Mesenchymal stem cell (in vitro differentiated cells and primary cell): ENCODE measurements around the gene PCNX2.

Experiments
- DNase-seq: peaks from one replicate; pipeline ENCODE4 v3.0.0-alpha.2; 2013
- H2AFZ ChIP-seq: one replicate; pipeline ENCODE4 v1.6.1; 2013; ENCODE audit warnings: low read depth, mild to moderate bottlenecking, control low read depth, inconsistent platforms, low read length, moderate library complexity
- H2AK5ac ChIP-seq: 2 replicates; pipeline ENCODE4 v1.6.1; 2013; ENCODE audit warnings: low read length, moderate library complexity, mild to moderate bottlenecking, inconsistent platforms; ENCODE audit not compliant: severe bottlenecking
- H2BK120ac ChIP-seq: one replicate; pipeline ENCODE4 v1.6.1; 2013; ENCODE audit warnings: low read depth, mild to moderate bottlenecking, inconsistent platforms, low read length, moderate library complexity
- H2BK12ac ChIP-seq, 2 experiments: one replicate each; pipeline ENCODE4 v1.6.1; 2013; ENCODE audit warnings: inconsistent platforms in 2 of 2, low read length in 2 of 2, mild to moderate bottlenecking in 2 of 2, moderate library complexity in 2 of 2, control low read depth in 1 of 2
- H2BK15ac ChIP-seq: one replicate; pipeline ENCODE4 v1.6.1; 2013; ENCODE audit warnings: mild to moderate bottlenecking, low read depth, inconsistent platforms; ENCODE audit not compliant: poor library complexity, severe bottlenecking
- H2BK5ac ChIP-seq: 2 replicates; pipeline ENCODE4 v1.6.1; 2013; ENCODE audit warnings: low read depth, mild to moderate bottlenecking, low read length, control low read depth, inconsistent platforms; ENCODE audit not compliant: poor library complexity, severe bottlenecking
- H3K14ac ChIP-seq, 2 experiments: one replicate each; pipeline ENCODE4 v1.6.1; 2013; ENCODE audit warnings: inconsistent platforms in 2 of 2, low read length in 2 of 2, control low read depth in 1 of 2, mild to moderate bottlenecking in 1 of 2, moderate library complexity in 1 of 2
- H3K18ac ChIP-seq, 2 experiments: one replicate each; pipeline ENCODE4 v1.6.1; 2013; ENCODE audit warnings: inconsistent platforms in 2 of 2, low read length in 2 of 2, control low read depth in 1 of 2, low read depth in 1 of 2, mild to moderate bottlenecking in 1 of 2
- H3K23ac ChIP-seq, 2 experiments: one replicate each; pipeline ENCODE4 v1.6.1; 2013; ENCODE audit warnings: inconsistent platforms in 2 of 2, low read length in 2 of 2, mild to moderate bottlenecking in 2 of 2, moderate library complexity in 2 of 2, control low read depth in 1 of 2
- H3K27ac ChIP-seq: 2 replicates; pipeline ENCODE4 v1.5.1; 2013; ENCODE audit warnings: mild to moderate bottlenecking, moderate library complexity, low read length, control low read depth, inconsistent platforms; ENCODE audit not compliant: poor library complexity, severe bottlenecking
- H3K27me3 ChIP-seq, 2 experiments: 2 replicates each; pipeline versions ENCODE4 v1.6.1 to v1.7.0; 2013; ENCODE audit warnings: low read length in 2 of 2, mild to moderate bottlenecking in 2 of 2, moderate library complexity in 2 of 2, control low read depth in 1 of 2, inconsistent platforms in 1 of 2; ENCODE audit not compliant: control insufficient read depth in 1 of 2, insufficient read depth in 1 of 2
- H3K36me3 ChIP-seq, 2 experiments: 2 replicates each; pipeline versions ENCODE4 v1.6.1 to v1.7.0; 2013; ENCODE audit warnings: low read length in 2 of 2, control low read depth in 1 of 2, inconsistent platforms in 1 of 2, low read depth in 1 of 2, mild to moderate bottlenecking in 1 of 2; ENCODE audit not compliant: insufficient read depth in 2 of 2, control insufficient read depth in 1 of 2
- H3K4ac ChIP-seq, 2 experiments: one replicate each; pipeline ENCODE4 v1.6.1; 2013; ENCODE audit warnings: inconsistent platforms in 2 of 2, low read length in 2 of 2, mild to moderate bottlenecking in 2 of 2, moderate library complexity in 2 of 2, control low read depth in 1 of 2, low read depth in 1 of 2
- H3K4me1 ChIP-seq: 2 replicates; pipeline ENCODE4 v1.6.1; 2013; ENCODE audit warnings: low read depth, low read length, control low read depth; ENCODE audit not compliant: control insufficient read depth, insufficient read depth
- H3K4me2 ChIP-seq: 2 replicates; pipeline ENCODE4 v1.6.1; 2013; ENCODE audit warnings: low read length, mild to moderate bottlenecking, inconsistent platforms; ENCODE audit not compliant: poor library complexity, severe bottlenecking
- H3K4me3 ChIP-seq, 2 experiments: 2 replicates each; pipeline versions ENCODE4 v1.5.1 to v1.7.0; 2013; ENCODE audit warnings: low read length in 2 of 2, mild to moderate bottlenecking in 2 of 2, control low read depth in 1 of 2, low read depth in 1 of 2; ENCODE audit not compliant: insufficient read depth in 1 of 2
- H3K79me1 ChIP-seq: replicated peaks from 2 replicates; pipeline ENCODE4 v1.6.1; 2013; ENCODE audit warnings: mild to moderate bottlenecking, control low read depth, low read length, inconsistent platforms; ENCODE audit not compliant: poor library complexity, severe bottlenecking
- H3K9ac ChIP-seq: 2 replicates; pipeline ENCODE4 v1.7.0; 2013; ENCODE audit warnings: mild to moderate bottlenecking, low read length, moderate library complexity
- H3K9me3 ChIP-seq: 2 replicates; pipeline ENCODE4 v1.7.0; 2013; ENCODE audit warnings: mild to moderate bottlenecking, low read length; ENCODE audit not compliant: control insufficient read depth
- H4K8ac ChIP-seq: one replicate; pipeline ENCODE4 v1.6.1; 2013; ENCODE audit warnings: inconsistent platforms, mild to moderate bottlenecking, low read length, moderate library complexity
- H4K91ac ChIP-seq: one replicate; pipeline ENCODE4 v1.6.1; 2013; ENCODE audit warnings: mild to moderate bottlenecking, low read length, inconsistent platforms
- WGBS: methylation state at CpG from one replicate; pipeline ENCODE4 v1.1.7; 2013; ENCODE audit warnings: mixed read lengths; 5-methylcytosine and 5-hydroxymethylcytosine counted together

The PCNX2 gene

GRCh38 chr1:232964601-232965000 is 330.9 kb downstream of the PCNX2 start:
- Histone ChIP-seq H3K36me3 (peaks cover 31 to 39% of the 10 kb centered on the region in 2 experiments), H3K23ac (no peak overlapping the region), H4K91ac (no peak overlapping the region), H3K4ac (no peak overlapping the region), H2BK12ac (no peak overlapping the region), H2BK5ac (no peak overlapping the region), H3K9me3 (no peaks in the 10 kb centered on the region), H3K4me3 (no peak overlapping the region), H3K4me1 (peaks cover 5% of the 10 kb centered on the region), H2BK120ac (no peak overlapping the region), H3K27ac (no peak overlapping the region), H3K9ac (no peak overlapping the region), H2AK5ac (no peak overlapping the region), H3K18ac (no peak overlapping the region), H3K4me2 (no peak overlapping the region), H3K14ac (no peak overlapping the region), H2AFZ (no peak overlapping the region), H2BK15ac (no peak overlapping the region), H3K27me3 (no peaks in the 10 kb centered on the region), H3K79me1 (peaks cover 36% of the 10 kb centered on the region), H4K8ac (no peak overlapping the region)
- 98% methylated on average over 3 of the region's 4 CpGs for WGBS
- no peak for DNase-seq

GRCh38 chr1:232962761-232963745 is 332.5 kb downstream of the PCNX2 start:
- H2AFZ ChIP-seq = no peak overlapping the region
- H3K27me3 ChIP-seq = no peaks in the 10 kb centered on the region
- peaks cover 2% of the 10 kb centered on the region for H3K4me1 ChIP-seq
- no peak overlapping the region for H3K4ac ChIP-seq
- H3K14ac ChIP-seq = no peak overlapping the region
- peak overlapping the region; percentile 83 for H3K9ac ChIP-seq
- no peak overlapping the region for H2BK120ac ChIP-seq
- H3K36me3 ChIP-seq = peaks cover 32 to 42% of the 10 kb centered on the region in 2 experiments
- no peak overlapping the region for H2BK12ac ChIP-seq
- peak overlapping the region in 1 of 2 experiments; percentile 64 for H3K4me3 ChIP-seq
- no peak overlapping the region for H4K8ac ChIP-seq
- no peak overlapping the region for H4K91ac ChIP-seq
- DNase-seq = peak; percentile 26
- peaks cover 39% of the 10 kb centered on the region for H3K79me1 ChIP-seq
- no peak overlapping the region for H3K23ac ChIP-seq
- H2BK15ac ChIP-seq = no peak overlapping the region
- no peak overlapping the region for H2BK5ac ChIP-seq
- no peak overlapping the region for H3K4me2 ChIP-seq
- peak overlapping the region; percentile 71 for H2AK5ac ChIP-seq
- WGBS = 80% methylated on average over 4 of the region's 10 CpGs
- peak overlapping the region; percentile 52 for H3K27ac ChIP-seq
- H3K9me3 ChIP-seq = peaks cover 7% of the 10 kb centered on the region
- no peak overlapping the region for H3K18ac ChIP-seq

- no peak overlapping the region for H3K23ac ChIP-seq
- H2BK12ac ChIP-seq = no peak overlapping the region
- no peak overlapping the region for H3K9ac ChIP-seq
- peaks cover 2% of the 10 kb centered on the region for H3K4me1 ChIP-seq
- H3K27me3 ChIP-seq = no peaks in the 10 kb centered on the region
- no peak overlapping the region for H3K14ac ChIP-seq
- no peak overlapping the region for H2BK15ac ChIP-seq
- no peak overlapping the region for H3K4me3 ChIP-seq
- H3K36me3 ChIP-seq = peaks cover 17 to 48% of the 10 kb centered on the region in 2 experiments
- H3K4me2 ChIP-seq = no peak overlapping the region
- no peak overlapping the region for H4K8ac ChIP-seq
- H3K27ac ChIP-seq = no peak overlapping the region
- peak overlapping the region; percentile 69 for H2AK5ac ChIP-seq
- H3K79me1 ChIP-seq = peaks cover 24% of the 10 kb centered on the region
- DNase-seq = no peak
- no peak overlapping the region for H2BK120ac ChIP-seq
- 89% methylated on average over 1 of the region's 1 CpG for WGBS
- H3K9me3 ChIP-seq = peaks cover 7% of the 10 kb centered on the region
- H3K18ac ChIP-seq = no peak overlapping the region
- H4K91ac ChIP-seq = no peak overlapping the region
- H3K4ac ChIP-seq = no peak overlapping the region
- H2BK5ac ChIP-seq = no peak overlapping the region
- H2AFZ ChIP-seq = no peak overlapping the region
These were observed 337.5 kb downstream of the PCNX2 start for GRCh38 chr1:232958067-232958466.

DNA sequence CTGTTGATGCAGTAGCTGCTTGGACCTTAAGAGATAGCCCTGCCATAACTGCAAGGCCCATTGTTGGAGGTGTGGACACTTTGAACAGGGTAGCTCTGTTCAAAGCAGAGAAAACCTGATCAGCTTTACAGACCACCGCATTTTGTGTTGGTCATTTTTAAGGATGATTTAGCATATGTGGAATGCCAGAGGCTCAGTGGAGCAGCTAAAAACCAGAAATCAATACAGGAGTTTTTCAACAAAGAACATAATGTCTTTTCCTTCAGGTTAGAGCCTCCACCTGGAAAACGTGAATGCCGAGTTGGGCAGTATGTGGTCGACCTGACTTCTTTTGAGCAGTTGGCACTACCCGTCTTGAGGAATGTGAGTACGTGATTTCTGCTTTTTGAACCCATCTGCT is 339.4 kb downstream of the PCNX2 start:
- no peak for DNase-seq
- Histone ChIP-seq H3K4me2 (no peak overlapping the region), H2AFZ (no peak overlapping the region), H3K27me3 (no peaks in the 10 kb centered on the region), H3K9ac (no peak overlapping the region), H3K18ac (no peak overlapping the region), H3K9me3 (peaks cover 7% of the 10 kb centered on the region), H3K4me3 (no peak overlapping the region), H4K91ac (no peak overlapping the region), H2BK15ac (no peak overlapping the region), H3K23ac (no peak overlapping the region), H3K36me3 (peaks cover 17 to 45% of the 10 kb centered on the region in 2 experiments), H3K14ac (no peak overlapping the region), H2BK120ac (no peak overlapping the region), H2BK5ac (no peak overlapping the region), H4K8ac (no peak overlapping the region), H2BK12ac (no peak overlapping the region), H3K4me1 (peaks cover 5% of the 10 kb centered on the region), H3K79me1 (peaks cover 23% of the 10 kb centered on the region), H3K27ac (peak overlapping the region; percentile 36), H2AK5ac (no peak overlapping the region), H3K4ac (no peak overlapping the region)
- WGBS = 98% methylated on average over 6 of the region's 6 CpGs
